SW 1271 (cell line): ENCODE results near the gene AGRP.

Source experiments
- DNase-seq, 2 experiments: peaks; one replicate each; lab custom pipeline; 2025; lab: John Stamatoyannopoulos, UW

Gene AGRP

DNA sequence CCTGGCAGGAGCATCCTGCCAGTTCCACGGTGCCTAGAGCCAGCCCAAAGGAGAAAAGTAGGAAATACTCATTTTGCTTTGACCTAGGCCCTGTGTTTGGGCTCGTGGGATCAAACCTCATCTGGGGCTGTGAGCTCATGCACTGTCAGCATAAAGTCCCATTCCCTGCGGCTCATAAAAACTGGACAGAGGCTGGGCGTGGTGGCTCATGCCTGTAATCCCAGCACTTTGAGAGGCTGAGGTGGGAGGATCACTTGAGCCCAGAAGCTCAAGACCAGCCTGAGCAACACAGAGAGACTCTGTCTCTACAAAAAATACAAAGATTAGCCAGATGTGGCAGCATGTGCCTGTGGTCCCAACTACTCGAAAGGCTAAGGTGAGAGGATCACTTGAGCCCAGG, 20.3 kb downstream of the AGRP start:
- no peak for DNase-seq

DNA sequence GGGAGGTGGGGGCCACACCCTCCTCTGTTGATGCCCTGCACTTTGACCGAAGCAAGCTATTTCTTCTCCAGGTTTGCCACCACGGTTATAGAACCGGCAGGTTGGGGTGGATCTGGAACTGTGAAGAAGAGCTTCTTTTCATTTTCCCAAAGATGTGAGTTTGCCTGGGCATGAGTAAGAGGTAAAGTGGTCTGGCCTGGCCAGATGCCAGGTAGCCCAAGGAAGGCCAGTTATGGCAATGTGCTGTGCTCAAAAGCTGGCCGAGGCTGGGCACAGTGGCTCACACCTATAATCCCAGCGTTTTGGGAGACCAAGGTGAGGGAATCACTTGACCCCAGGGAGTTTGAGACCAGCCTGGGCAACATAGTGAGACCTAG, 21.1 kb downstream of the AGRP start:
- DNase-seq = no peak

- no peak for DNase-seq
Measured at GRCh38 chr16:67461600-67462278, 21.6 kb downstream of the AGRP start.

DNA sequence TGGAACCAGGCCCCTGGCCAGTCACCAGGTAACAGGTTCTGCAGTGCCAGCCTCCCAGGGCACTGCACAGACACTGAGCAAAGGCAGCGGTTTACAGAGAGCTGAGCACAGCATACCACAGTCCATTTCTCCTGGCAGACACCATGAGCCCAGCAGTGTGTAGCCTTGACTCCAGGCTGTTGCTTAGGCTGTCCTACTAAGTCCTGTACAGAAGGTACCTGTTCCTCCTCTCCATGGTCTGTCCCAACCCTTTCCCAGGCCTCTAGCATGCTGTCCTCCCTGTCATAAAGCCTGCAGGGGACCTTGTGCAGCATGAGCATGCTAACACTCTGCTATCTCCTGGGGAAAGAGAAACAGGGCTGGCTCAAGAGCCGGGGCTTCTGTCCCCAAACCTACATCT, 22.4 kb downstream of the AGRP start:
- no peak for DNase-seq

DNA sequence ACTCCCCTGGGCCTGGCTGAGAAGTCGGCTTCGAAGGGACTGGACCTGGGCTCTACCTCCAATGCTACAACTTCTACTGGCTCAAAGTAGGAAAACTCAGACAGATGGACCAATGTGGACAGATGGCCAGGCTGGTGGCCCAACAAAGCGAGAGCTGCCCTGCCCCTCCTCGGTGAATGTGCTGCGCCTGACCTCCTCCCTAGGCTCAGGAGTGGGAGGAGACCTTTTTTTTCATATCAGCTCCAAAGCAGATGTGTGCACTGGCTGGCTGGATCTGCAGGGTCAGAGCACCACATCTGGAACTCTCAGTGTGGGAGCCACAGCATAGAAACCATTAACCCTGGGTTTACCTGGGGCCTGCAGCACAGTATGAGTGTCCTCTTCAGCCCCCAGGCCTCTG, 23.2 kb downstream of the AGRP start:
- no peak for DNase-seq

GRCh38 chr16:67459861-67460150, 23.5 kb downstream of the AGRP start:
- no peak for DNase-seq

GRCh38 chr16:67459066-67459860, 24.1 kb downstream of the AGRP start:
- DNase-seq = no peak

DNA sequence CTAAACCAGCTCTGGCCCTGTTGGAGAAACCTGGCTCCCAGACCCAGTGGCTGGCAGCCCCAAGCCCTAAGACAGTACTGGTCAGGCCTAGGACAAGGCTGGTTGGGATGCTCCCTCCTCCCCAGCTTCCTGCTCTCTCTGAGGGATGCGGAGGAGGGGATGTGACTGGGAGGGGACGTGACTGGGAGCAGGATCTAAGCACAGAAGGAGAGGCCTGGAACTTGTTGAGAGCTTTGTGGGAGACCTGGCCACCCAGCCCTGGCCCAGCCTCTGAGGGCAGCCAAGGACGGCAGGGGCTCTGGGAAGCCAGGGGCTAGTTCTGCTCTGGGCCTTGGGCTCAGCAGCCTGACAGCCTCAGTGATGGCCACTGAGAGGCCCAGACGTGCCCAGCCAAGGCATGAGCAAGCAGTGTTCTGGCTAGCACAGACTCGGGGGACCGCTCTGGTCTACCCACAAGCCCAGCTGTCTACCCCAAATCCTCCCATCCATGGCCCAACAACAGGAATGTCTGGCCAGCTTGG, 25.2 kb downstream of the AGRP start:
- DNase-seq = no peak

GRCh38 chr16:67457611-67458010, 25.7 kb downstream of the AGRP start:
- DNase-seq = no peak

- DNase-seq = no peak
Measured at GRCh38 chr16:67456391-67457081, 26.8 kb downstream of the AGRP start.

GRCh38 chr16:67454852-67455251, 28.5 kb downstream of the AGRP start:
- DNase-seq = no peak

- no peak for DNase-seq
Measured at GRCh38 chr16:67454104-67454503, 29.2 kb downstream of the AGRP start.

DNA sequence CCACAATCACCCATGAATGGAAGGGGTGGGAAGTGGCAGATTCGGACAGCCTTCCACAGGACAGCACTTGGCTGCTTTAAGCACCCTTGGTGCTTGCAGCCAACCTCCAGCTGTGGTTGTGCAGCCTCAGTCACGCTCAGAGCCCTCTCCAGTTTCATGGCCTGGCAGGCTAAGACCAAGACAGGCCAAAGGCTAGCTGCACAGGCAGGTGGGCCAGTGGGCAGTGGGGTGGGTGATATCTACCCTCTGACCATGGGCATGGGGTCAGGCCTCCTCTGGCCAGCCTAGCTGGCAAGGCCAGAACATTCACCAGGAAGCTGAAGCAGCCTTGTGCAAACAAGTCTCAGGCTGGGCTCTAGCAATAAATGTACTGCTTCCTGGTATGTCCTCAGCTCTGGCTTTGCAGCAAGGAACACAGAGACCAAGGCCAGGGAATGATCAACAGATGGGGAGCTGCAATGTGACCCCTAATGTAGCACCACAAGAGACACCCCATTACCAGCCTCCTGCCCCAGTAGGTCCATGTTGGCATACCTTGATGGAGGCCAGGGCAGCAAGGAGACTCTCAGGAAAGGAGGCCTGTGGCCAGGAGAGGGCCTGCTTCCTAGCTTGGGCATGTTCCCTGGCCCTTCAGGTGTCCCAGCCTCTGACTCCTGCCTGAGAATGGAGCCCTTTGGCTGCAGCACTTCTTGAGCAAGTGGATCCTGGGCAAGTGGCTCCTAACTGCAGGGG, 31.5 kb downstream of the AGRP start:
- no peak for DNase-seq

GRCh38 chr16:67451061-67451703, 32.2 kb downstream of the AGRP start:
- DNase-seq = no peak

GRCh38 chr16:67449739-67450138, 33.6 kb downstream of the AGRP start:
- DNase-seq = no peak

DNA sequence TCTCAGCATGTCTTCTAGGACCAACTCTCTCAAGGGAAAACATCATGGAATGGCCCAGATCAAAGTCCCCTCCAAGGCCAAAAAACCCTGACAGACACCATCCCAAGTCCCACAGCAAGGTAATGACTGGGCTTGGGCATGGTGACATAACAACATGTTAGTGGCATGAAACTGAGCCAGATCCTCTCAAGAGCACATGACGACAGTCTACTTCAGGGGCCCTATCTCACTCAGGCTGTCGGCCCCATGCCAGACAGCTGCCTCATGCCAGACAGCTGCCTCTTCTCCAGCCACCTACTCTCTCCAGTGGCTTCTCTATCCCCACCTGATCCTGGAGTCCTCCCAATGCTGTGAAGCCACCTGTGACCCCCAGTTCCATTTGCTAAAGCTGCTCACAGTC, 34.0 kb downstream of the AGRP start:
- DNase-seq = no peak

DNA sequence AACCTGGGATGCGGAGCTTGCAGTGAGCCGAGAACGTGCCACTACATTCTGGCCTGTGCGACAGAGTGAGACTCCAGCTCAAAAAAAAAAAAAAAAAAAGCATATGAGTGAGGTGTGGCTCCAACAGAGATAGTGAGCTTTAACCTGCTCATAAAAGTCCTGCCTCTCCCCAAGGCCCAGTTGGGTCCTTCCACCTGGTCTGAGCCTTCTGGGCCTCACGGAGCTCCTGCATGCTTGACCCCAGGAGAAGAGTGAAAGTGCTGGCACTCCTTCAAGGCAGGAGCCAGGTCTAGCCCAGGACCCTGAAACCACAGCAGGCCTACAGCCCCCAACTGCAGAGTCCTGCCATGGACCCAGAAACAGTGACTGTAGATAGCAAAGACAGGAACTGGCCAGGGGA, 34.8 kb downstream of the AGRP start:
- no peak for DNase-seq

- peak in 1 of 2 experiments; percentile 36 for DNase-seq
Measured at GRCh38 chr16:67447508-67448076, 35.8 kb downstream of the AGRP start.

- no peak for DNase-seq
Measured at GRCh38 chr16:67446968-67447507, 36.3 kb downstream of the AGRP start.

DNA sequence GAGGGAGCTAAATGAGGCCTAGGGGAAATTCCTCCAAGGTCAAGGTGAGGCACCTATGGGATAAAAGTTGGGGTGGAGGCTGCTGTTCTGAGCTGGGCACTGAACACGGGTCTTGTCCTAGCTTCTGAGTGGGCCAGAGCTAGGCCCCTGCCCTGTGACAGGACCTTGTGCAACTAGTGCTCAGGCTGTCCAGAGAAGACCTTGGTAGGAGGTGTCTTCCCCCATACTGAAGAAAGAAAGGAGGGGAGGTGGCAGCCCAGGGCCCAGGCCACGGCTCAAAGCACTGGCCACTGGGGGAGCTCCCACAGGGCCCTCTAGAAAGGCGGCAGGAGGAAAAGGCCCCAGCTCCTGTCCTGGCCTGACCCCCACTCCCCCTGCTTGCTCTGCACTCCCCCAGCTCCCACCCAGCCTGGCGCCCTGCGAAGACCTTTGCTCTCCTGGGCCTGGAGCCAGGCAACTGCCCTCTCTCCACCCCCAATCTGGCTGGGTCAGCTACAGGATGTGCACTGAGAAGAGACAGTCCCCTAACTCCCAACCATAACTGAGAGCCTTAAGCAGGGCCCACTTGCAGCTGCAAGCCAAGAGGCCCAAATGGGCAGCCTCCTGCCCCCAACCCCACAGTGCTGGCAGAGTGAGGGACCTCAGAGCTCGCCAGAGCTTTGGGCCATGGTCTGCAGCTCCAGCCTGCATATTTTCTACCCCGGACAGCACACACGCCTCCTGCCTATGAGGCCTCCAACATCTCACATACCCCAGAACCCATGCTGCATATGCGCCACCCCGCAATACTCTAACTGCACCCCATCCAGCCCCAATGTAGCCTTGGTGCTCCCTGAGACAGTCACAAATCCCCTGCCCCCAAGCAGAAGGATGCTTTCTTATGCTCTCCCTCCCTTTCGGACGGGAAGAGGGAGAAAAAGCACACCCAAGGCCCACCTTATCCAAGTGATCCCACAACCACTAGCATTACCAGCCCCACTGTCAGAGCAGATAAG, 37.1 kb downstream of the AGRP start:
- DNase-seq = no peak
